ENCODE measurements around the gene SLC7A14. TPM values are rescaled to one million over a fixed set of nuclear protein-coding genes. Genes with fewer than 3 reads are reported as not detected.

SLC7A14 gene
- total and polyA plus RNA-seq, 10 of the 15 experiments (the other 5 are each of a cell fraction or from before 2014, with no cell fraction given), result not detected

DNA sequence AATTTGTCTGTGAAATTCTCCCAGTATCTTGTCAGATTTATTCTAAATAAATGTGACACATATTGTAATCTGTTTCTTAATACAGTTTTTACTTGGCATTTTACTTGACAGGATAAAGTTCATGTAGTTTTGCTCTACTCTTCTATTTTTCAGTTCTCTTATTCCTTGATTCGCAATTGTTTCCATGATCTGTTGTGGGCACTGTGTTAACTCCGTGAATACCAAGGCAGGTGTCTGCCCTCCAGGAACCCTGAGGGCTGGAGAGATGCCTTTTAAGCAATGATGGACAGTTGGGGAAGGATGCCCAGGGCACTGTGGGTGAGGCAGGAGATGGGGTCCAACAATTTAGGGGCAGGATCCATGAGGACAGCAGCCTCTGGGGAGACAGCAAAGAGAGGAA, 164.1 kb downstream of the SLC7A14 start:
- ChIA-PET CTCF (no interaction called here), SMC1A (ENCODE audit: uncharacterized antibody, unreplicated experiment) (no interaction called here), POLR2A (no interaction called here), RAD21 (ENCODE audit: unreplicated experiment) (no interaction called here)
- 65% methylated on average over 2 of the region's 2 CpGs for WGBS (ENCODE audit: insufficient coverage, insufficient replicate concordance, low lambda C conversion rate, missing lambda C conversion rate)
- no TSS peak for BruUV-seq (replicated peaks)
- H3K4me2 ChIP-seq (ENCODE audit: control insufficient read depth, insufficient read depth), result no peak overlapping the region
- ATAC-seq (no peak), FAIRE-seq (no peak), DNase-seq (ENCODE audit: low read depth, low spot score) (no peak)
- H3K79me2 ChIP-seq (ENCODE audit: control insufficient read depth, insufficient read depth, low read length), result no peaks in the 10 kb centered on the region
- no peak overlapping the region for H3K4me3 ChIP-seq
- no peaks in the 10 kb centered on the region for H3K36me3 ChIP-seq (ENCODE audit: control insufficient read depth in 2 of 2, insufficient read depth in 2 of 2, low read length in 1 of 2)
- no peak for TF ChIP-seq EP300 (IDR thresholded peaks at IDR 0.05; ENCODE audit: borderline replicate concordance in 1 of 2, control insufficient read depth in 1 of 2, low read depth in 2 of 2, low read length in 2 of 2)
- no peak for TF ChIP-seq FOXM1 (IDR thresholded peaks at IDR 0.05; ENCODE audit: low read depth, low read length)
- TF ChIP-seq POLR2AphosphoS2 (IDR thresholded peaks at IDR 0.05; ENCODE audit: low read depth, low read length), result no peak
- TF ChIP-seq POLR2AphosphoS5 (IDR thresholded peaks at IDR 0.05; ENCODE audit: low read length), result no peak
- TF ChIP-seq HDAC6 (IDR thresholded peaks at IDR 0.05; ENCODE audit: unreplicated experiment), result no peak
- TF ChIP-seq ZNF274 (IDR thresholded peaks at IDR 0.05; ENCODE audit: insufficient read depth, insufficient read length), result no peak
- no peak for TF ChIP-seq SIX5 (IDR thresholded peaks at IDR 0.05; ENCODE audit: low read depth, low read length, severe bottlenecking)
- no peak for TF ChIP-seq EZH2 (IDR thresholded peaks at IDR 0.05; ENCODE audit: borderline replicate concordance, control insufficient read depth, low read depth, low read length)
- TF ChIP-seq ZNF622 (IDR thresholded peaks at IDR 0.05), result no peak
- no peak for TF ChIP-seq GATAD2B (conservative IDR thresholded peaks at IDR 0.05; ENCODE audit: low read depth)
- no peak for TF ChIP-seq MXI1 (IDR thresholded peaks at IDR 0.05; ENCODE audit: low read depth, low read length)
- no peak overlapping the region for H3K9ac ChIP-seq (ENCODE audit: control insufficient read depth, insufficient read depth, low read length)
- intact Hi-C loops (cut with micrococcal nuclease; ENCODE audit: unreplicated experiment), result no loop called here
- H4K20me1 ChIP-seq (ENCODE audit: control insufficient read depth, insufficient read depth), result no peaks in the 10 kb centered on the region; the same call in 1 of the 2 replicates
- no peaks in the 10 kb centered on the region for H3K9me3 ChIP-seq (replicated peaks; ENCODE audit: control insufficient read depth, insufficient read depth, low read length)
- H2AFZ ChIP-seq (ENCODE audit: control insufficient read depth, low read depth, low read length), result no peak overlapping the region
- no peaks in the 10 kb centered on the region for H3K4me1 ChIP-seq (ENCODE audit: control insufficient read depth, insufficient read depth, low read length)
- H3K27me3 ChIP-seq (replicated peaks in 1 of 2; ENCODE audit: control insufficient read depth in 2 of 2, insufficient read depth in 2 of 2, low read length in 1 of 2), result peaks cover 11 to 19% of the 10 kb centered on the region in 2 experiments; a peak in 3 of 4 replicates
- in situ Hi-C loops (cut with MboI), result loop anchor here (5.0 kb wide), 1 partner anchor 266 kb away; no protein-coding TSS in a partner anchor
- H3K27ac ChIP-seq (ENCODE audit: control insufficient read depth, insufficient read depth), result no peak overlapping the region
